Tibial nerve (tissue), 4 donors: Measurements from ENCODE around the gene LGALS4. TPM values are rescaled to one million over a fixed set of nuclear protein-coding genes. Genes with fewer than 3 reads are reported as not detected.
A peak's percentile ranks its signal among the peaks of the same experiment; 100 is the strongest.

Experiments
- DNase-seq, 2 donors: peaks; one replicate each; pipeline ENCODE4 v3.0.0-alpha.2; 2019; ENCODE audit warnings: low spot score in 2 of 2
- H3K27ac ChIP-seq, 4 donors: fragments of 200-600 bp; sonication (generic) in 3 of 4; one replicate each; pipeline ENCODE4 v1.5.1; 2017 to 2019; ENCODE audit warnings: mild to moderate bottlenecking in 1 of 4
- H3K27me3 ChIP-seq, 2 donors: fragments of 200-600 bp; sonication (generic) in 1 of 2; one replicate each; pipeline versions ENCODE4 v1.5.1 to v1.6.0; 2017 to 2019
- H3K36me3 ChIP-seq, 3 donors: fragments of 200-600 bp; sonication (generic); one replicate each; pipeline ENCODE4 v1.5.1; 2018 to 2019
- H3K4me1 ChIP-seq, 4 donors: fragments of 200-600 bp; sonication (generic) in 3 of 4; one replicate each; pipeline ENCODE4 v1.5.1; 2017 to 2019
- H3K4me3 ChIP-seq, 4 donors: fragments of 200-600 bp; sonication (generic) in 3 of 4; one replicate each; pipeline ENCODE4 v1.5.1; 2017 to 2019; ENCODE audit warnings: mild to moderate bottlenecking in 1 of 4, moderate library complexity in 1 of 4
- H3K9me3 ChIP-seq, 4 donors: fragments of 200-600 bp; sonication (generic) in 3 of 4; one replicate each; pipeline ENCODE4 v1.5.1; 2017 to 2019
- EP300 ChIP-seq, 2 donors: sonication (generic); formaldehyde crosslinking; IDR thresholded peaks; one replicate each; pipeline ENCODE4 v1.6.1; 2017; ENCODE audit warnings: antibody characterized with exemption in 2 of 2, mild to moderate bottlenecking in 1 of 2
- POLR2A ChIP-seq, 2 donors: fragments of 450-650 bp; IDR thresholded peaks; one replicate each; pipeline ENCODE4 v1.6.1; 2017; ENCODE audit warnings: antibody characterized with exemption in 2 of 2, mild to moderate bottlenecking in 2 of 2, moderate library complexity in 2 of 2
- WGBS, 2 donors: methylation state at CpG; one replicate each; pipeline ENCODE4 v1.1.5; 2018; 5-methylcytosine and 5-hydroxymethylcytosine counted together
- total RNA-seq, 4 donors: library from RNA; depleted of rRNA; stranded (reverse); fragments of >200 nt; gene quantifications; one replicate each; pipeline ENCODE4 v1.1.0, GENCODE V29; 2016
- TF ChIP-seq, protein P1 (sequence below), 5 experiments: fragments of 200-600 bp in 3 of 5; fragments of 450-650 bp in 2 of 5; sonication (generic) in 3 of 5; IDR thresholded peaks; one replicate each; pipeline ENCODE4 v1.5.1; 2016 to 2019; ENCODE audit warnings: antibody characterized with exemption in 5 of 5, mild to moderate bottlenecking in 3 of 5, moderate library complexity in 2 of 5

The LGALS4 gene
- total RNA-seq, 4 donors from 2014 or later, result 0.20 to 2.1 (median 0.63) TPM; not detected in 1

DNA sequence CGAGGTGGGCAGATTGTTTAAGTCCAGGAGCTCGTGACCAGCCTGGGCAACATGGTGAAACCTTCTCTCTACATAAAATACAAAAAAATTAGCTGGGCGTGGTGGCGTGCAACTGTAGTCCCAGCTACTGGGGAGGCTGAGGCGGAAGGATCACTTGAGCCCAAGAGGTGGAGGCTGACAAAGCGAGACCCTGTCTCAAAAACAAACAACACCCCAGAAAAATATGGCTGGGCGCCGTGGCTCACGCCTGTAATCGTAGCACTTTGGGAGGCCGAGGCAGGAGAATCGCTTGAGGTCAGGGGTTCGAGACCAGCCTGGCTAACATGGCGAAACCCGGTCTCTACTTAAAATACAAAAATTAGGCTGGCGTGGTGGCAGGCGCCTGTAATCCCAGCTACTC lies 40.5 kb upstream of the LGALS4 start:
- H3K27ac ChIP-seq, result peak overlapping the region in 2 of 4 donors; percentile 98 to 99
- H3K4me3 ChIP-seq, result peak overlapping the region in 2 of 4 donors; percentile 85 to 88
- WGBS, 2 donors, result 84 to 88% methylated on average over 17 of the region's 17 CpGs
- TF ChIP-seq POLR2A (IDR thresholded peaks at IDR 0.05) (no peak), EP300 (IDR thresholded peaks at IDR 0.05) (no peak)
- TF ChIP-seq, protein P1, sequence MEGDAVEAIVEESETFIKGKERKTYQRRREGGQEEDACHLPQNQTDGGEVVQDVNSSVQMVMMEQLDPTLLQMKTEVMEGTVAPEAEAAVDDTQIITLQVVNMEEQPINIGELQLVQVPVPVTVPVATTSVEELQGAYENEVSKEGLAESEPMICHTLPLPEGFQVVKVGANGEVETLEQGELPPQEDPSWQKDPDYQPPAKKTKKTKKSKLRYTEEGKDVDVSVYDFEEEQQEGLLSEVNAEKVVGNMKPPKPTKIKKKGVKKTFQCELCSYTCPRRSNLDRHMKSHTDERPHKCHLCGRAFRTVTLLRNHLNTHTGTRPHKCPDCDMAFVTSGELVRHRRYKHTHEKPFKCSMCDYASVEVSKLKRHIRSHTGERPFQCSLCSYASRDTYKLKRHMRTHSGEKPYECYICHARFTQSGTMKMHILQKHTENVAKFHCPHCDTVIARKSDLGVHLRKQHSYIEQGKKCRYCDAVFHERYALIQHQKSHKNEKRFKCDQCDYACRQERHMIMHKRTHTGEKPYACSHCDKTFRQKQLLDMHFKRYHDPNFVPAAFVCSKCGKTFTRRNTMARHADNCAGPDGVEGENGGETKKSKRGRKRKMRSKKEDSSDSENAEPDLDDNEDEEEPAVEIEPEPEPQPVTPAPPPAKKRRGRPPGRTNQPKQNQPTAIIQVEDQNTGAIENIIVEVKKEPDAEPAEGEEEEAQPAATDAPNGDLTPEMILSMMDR (IDR thresholded peaks at IDR 0.05), result no peak
- no peaks in the 10 kb centered on the region for H3K27me3 ChIP-seq
- no peaks in the 10 kb centered on the region for H3K9me3 ChIP-seq
- peaks cover 0 to 24% (median 15%) of the 10 kb centered on the region in 4 donors for H3K4me1 ChIP-seq
- DNase-seq, result no peak
- no peaks in the 10 kb centered on the region for H3K36me3 ChIP-seq

DNA sequence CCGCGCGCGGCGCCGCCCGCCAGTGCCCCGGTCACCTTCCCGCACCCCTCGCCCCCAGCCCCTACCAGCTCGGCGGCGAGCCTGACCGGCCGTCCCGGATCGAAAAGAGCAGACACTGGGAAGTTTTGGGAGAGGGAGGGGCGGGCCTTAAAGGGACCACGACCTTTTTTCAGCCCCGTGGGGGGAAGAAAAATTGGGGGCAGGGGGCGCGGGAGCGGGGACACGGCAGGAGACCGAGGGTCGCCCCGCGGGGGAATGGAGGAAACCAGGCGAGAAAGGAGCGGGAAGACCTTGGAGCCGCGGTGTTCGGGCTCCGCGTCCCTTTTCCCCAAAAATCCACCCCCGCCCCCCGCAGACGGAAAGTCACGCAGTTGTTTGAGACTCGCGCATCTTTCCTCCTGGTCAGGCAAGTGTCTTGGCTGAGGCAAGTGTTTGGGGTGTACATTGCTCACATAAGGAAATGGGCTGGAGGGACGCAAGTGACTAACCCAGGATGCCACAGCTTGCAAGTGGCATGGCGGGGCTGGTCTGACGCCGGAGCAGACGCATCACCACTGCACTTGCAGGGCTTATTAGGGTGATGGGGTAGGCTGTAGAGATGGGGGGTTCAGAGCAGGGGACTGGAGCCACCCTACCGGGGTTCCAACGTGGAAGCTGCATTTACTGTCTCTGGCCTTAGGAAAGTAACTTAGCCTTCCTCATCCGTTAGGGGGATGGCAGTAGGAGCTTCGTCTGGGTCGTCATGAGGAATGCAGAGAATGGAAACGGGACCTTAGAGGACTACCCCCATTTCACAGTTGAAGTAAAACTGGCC lies 39.7 kb upstream of the LGALS4 start:
- H3K4me1 ChIP-seq, result peaks cover 0 to 32% (median 20%) of the 10 kb centered on the region in 4 donors
- WGBS, 2 donors, result 1% methylated on average over 50 to 51 of the region's 52 CpGs
- peaks cover 0 to 4% (median 0%) of the 10 kb centered on the region in 3 donors for H3K36me3 ChIP-seq
- peak overlapping the region; percentile 69 to 91 (median 86) for H3K4me3 ChIP-seq
- DNase-seq, result peak; percentile 46 to 51
- H3K27ac ChIP-seq, result peak overlapping the region; percentile 97 to 99 (median 98)
- no peaks in the 10 kb centered on the region for H3K27me3 ChIP-seq
- peak in 1 of 2 donors; percentile 23 for TF ChIP-seq EP300 (IDR thresholded peaks at IDR 0.05)
- TF ChIP-seq, protein P1 (IDR thresholded peaks at IDR 0.05), result no peak
- H3K9me3 ChIP-seq, result no peaks in the 10 kb centered on the region

DNA sequence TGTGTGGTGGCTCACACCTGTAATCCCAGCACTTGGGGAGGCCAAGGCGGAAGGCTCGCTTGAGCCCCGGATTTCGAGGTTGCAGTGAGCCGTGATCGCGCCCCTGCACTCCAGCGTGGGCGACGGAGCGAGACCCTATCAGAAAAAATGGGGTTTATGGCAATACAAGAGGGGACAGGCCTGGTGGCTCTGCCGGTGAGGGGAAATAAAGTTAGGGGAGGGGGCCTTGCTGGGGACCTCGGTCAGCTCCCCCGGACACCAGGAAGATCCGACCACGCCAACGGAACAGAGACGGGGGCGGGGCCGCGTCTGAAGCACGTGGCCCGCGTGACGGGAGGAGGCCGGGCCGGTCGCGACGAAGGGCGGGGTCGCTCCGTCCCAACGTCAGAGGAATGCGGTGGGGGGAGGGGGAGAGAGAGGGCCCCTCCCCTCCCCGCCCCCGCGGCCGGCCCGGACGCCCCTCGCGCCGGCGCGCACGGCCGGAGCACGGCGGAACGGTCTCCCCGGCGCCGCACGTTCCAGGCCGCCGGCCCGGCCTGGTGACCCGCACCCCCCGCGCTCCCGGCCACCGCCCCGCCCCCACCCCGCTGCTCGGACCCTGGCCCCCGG lies 39.0 kb upstream of the LGALS4 start:
- Histone ChIP-seq H3K36me3 (peaks cover 0 to 11% (median 6%) of the 10 kb centered on the region in 3 donors), H3K4me1 (peaks cover 0 to 39% (median 26%) of the 10 kb centered on the region in 4 donors), H3K4me3 (peak overlapping the region; percentile 69 to 91 (median 86)), H3K27ac (peak overlapping the region; percentile 97 to 99 (median 98)), H3K9me3 (no peaks in the 10 kb centered on the region), H3K27me3 (no peaks in the 10 kb centered on the region)
- peak; percentile 93 for DNase-seq
- TF ChIP-seq POLR2A (IDR thresholded peaks at IDR 0.05), result peak; percentile 90 to 96
- TF ChIP-seq EP300 (IDR thresholded peaks at IDR 0.05), result peak; percentile 92 to 98
- TF ChIP-seq, protein P1 (IDR thresholded peaks at IDR 0.05), result peak in 1 of 5 experiments; percentile 28
- WGBS, 2 donors, result 0 to 1% methylated on average over 43 to 44 of the region's 67 CpGs

DNA sequence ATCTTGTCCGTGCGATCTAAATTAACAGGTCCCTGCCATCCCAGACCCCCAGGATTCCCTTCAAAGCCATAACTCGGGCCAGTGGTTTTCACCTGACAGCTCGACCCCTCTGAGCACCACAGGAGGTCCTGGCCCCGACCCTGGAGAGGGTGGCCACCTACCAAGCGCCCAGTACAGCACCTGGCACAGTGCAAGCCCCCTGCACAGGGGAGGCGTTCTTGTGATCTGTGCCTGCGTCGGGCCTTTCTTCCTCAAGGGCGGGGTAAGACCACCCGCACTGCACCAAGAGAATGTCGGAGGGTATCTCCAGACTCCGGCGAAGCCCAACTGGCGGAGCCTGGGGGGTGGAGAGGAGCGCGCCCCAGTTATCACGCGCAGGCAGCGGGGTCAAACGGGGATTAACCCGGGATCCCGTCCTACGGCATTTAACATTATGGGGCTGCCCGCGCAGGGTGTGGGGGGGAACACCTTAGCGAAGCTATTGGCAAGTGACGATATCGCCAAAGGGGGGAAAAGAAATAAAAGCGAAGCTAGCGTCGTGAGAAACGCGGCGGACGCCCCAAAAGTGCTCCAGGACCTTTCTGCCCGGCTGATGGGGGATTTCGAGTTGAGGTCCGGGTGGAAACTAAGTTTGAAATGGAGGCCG lies 38.4 kb upstream of the LGALS4 start:
- Histone ChIP-seq H3K27me3 (no peaks in the 10 kb centered on the region), H3K4me1 (peaks cover 0 to 45% (median 28%) of the 10 kb centered on the region in 4 donors), H3K9me3 (no peaks in the 10 kb centered on the region), H3K36me3 (peaks cover 0 to 17% (median 11%) of the 10 kb centered on the region in 3 donors), H3K27ac (peak overlapping the region; percentile 97 to 99 (median 98)), H3K4me3 (peak overlapping the region; percentile 48 to 91 (median 86))
- 1 to 2% methylated on average over 37 to 40 of the region's 40 CpGs for WGBS, 2 donors
- TF ChIP-seq POLR2A (IDR thresholded peaks at IDR 0.05) (no peak), EP300 (IDR thresholded peaks at IDR 0.05) (no peak)
- TF ChIP-seq, protein P1 (IDR thresholded peaks at IDR 0.05), result no peak
- DNase-seq, result no peak
